ENCODE results near the gene LRRFIP1. TPM values are rescaled to one million over a fixed set of nuclear protein-coding genes. Genes with fewer than 3 reads are reported as not detected.
A peak's percentile ranks its signal among the peaks of the same experiment; 100 is the strongest.

The LRRFIP1 gene
- total RNA-seq, 1 donor = 64.3 TPM

DNA sequence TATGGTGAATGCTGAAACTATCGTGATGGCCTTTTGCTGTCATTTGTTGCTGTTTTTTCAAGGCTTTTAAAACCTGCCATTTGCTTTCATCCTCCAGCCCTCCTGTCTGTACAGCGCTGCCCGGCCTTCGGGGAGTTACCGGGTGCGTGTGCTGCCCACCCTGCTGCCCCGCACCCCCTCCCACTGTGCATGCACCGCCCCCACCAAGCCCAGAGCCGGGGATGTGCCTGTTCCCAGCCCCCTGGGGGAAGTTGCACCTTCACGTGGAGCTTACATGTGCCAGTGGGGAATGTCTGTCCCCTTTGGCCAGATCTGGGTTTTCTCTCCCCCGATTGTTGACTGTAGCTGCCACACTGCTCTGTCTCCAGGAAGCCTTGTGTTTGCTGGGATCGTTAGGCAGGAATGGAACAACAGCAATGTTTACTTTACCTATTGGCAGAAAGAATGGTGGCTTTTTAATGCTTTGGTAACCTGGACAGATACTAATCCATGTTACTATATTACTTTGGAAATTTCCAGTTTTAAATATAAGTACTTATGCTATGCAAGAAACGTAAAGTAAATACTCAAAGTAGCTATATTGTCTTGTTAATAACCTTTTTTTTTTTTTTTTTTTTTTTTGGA is 106.4 kb downstream of the LRRFIP1 start:
- peak; percentile 60 for DNase-seq (ENCODE audit: low read depth)
- no peak for TF ChIP-seq CTCF (IDR thresholded peaks at IDR 0.05; ENCODE audit: insufficient read depth, low read depth, low read length)
- peak overlapping the region; percentile 8 for H3K4me3 ChIP-seq (ENCODE audit: low read depth, low read length)

GRCh38 chr2:237734905-237735623 is 107.7 kb downstream of the LRRFIP1 start:
- no peak for DNase-seq (ENCODE audit: low read depth)
- H3K4me3 ChIP-seq (ENCODE audit: low read depth, low read length) = no peak overlapping the region
- no peak for TF ChIP-seq CTCF (IDR thresholded peaks at IDR 0.05; ENCODE audit: insufficient read depth, low read depth, low read length)

- peak; percentile 56 for DNase-seq (ENCODE audit: low read depth)
- H3K4me3 ChIP-seq (ENCODE audit: low read depth, low read length) = no peak overlapping the region
- peak; percentile 24 for TF ChIP-seq CTCF (IDR thresholded peaks at IDR 0.05; ENCODE audit: insufficient read depth, low read depth, low read length)
These were observed 108.4 kb downstream of the LRRFIP1 start for GRCh38 chr2:237735798-237736197.

DNA sequence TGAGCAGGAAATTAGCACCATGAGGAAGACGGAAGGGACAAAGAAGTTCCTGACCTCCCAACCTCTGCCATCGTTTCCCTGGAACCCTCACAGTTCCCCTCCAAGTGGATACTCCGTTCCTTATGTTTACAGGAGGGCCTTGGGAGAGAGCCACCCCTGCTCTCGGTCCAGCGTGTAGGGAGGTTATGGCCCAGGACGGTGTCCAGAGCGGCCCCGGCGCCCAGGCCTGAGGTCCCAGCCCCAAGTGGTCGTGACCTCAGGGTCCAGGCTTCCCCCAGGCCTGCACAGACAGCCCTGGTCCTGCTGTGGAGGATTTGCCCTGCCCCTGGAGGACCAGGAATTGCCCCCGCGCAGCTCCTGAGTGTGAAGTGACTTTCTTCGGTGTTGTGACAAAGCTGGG is 109.4 kb downstream of the LRRFIP1 start:
- TF ChIP-seq CTCF (IDR thresholded peaks at IDR 0.05; ENCODE audit: insufficient read depth, low read depth, low read length) = no peak
- DNase-seq (ENCODE audit: low read depth) = no peak
- H3K4me3 ChIP-seq (ENCODE audit: low read depth, low read length) = no peak overlapping the region

- no peak for TF ChIP-seq CTCF (IDR thresholded peaks at IDR 0.05; ENCODE audit: insufficient read depth, low read depth, low read length)
- no peak overlapping the region for H3K4me3 ChIP-seq (ENCODE audit: low read depth, low read length)
- DNase-seq (ENCODE audit: low read depth) = no peak
These were observed 109.9 kb downstream of the LRRFIP1 start for GRCh38 chr2:237737196-237737865.

GRCh38 chr2:237738255-237738654 is 110.9 kb downstream of the LRRFIP1 start:
- H3K4me3 ChIP-seq (ENCODE audit: low read depth, low read length) = no peak overlapping the region
- TF ChIP-seq CTCF (IDR thresholded peaks at IDR 0.05; ENCODE audit: insufficient read depth, low read depth, low read length) = no peak
- DNase-seq (ENCODE audit: low read depth) = no peak
